HEK293 (cell line): ENCODE data around the gene FGA.

ENCODE experiments used
- CTCF ChIP-seq: fragments of 450-650 bp; formaldehyde crosslinking; IDR thresholded peaks from 2 replicates; pipeline ENCODE4 v1.5.1; 2016; ENCODE audit warnings: missing biosample characterization, missing genetic modification characterization
- REST ChIP-seq: fragments of 450-650 bp; formaldehyde crosslinking; IDR thresholded peaks from 2 replicates; pipeline ENCODE4 v1.5.1; 2016; ENCODE audit warnings: missing biosample characterization, missing genetic modification characterization
- TSHZ1 ChIP-seq: fragments of 450-650 bp; formaldehyde crosslinking; IDR thresholded peaks from 2 replicates; pipeline ENCODE4 v1.5.1; 2016; ENCODE audit warnings: missing biosample characterization, missing genetic modification characterization, borderline replicate concordance
- ZNF274 ChIP-seq, 2 experiments: fragments of 200-500 bp in 1 of 2; fragments of 450-650 bp in 1 of 2; sonication (Bioruptor generic) in 1 of 2; formaldehyde crosslinking in 1 of 2; IDR thresholded peaks; 2 replicates each; pipeline versions ENCODE4 v1.5.1 to v1.6.1; 2014 to 2016; ENCODE audit warnings: borderline replicate concordance in 1 of 2, inconsistent platforms in 1 of 2, low read length in 1 of 2, missing biosample characterization in 1 of 2, missing genetic modification characterization in 1 of 2
- ZNF335 ChIP-seq: fragments of 450-650 bp; formaldehyde crosslinking; conservative IDR thresholded peaks from 2 replicates; pipeline ENCODE4 v1.5.1; 2016; ENCODE audit warnings: missing biosample characterization, missing genetic modification characterization
- ZNF548 ChIP-seq: fragments of 450-650 bp; formaldehyde crosslinking; IDR thresholded peaks from 2 replicates; pipeline ENCODE4 v1.5.1; 2016; ENCODE audit warnings: missing biosample characterization, missing genetic modification characterization

GRCh38 chr4:154564311-154564710 lies 26.2 kb downstream of the FGA start:
- no peak for TF ChIP-seq TSHZ1 (tag by site-specific recombination)
- TF ChIP-seq ZNF335, result no peak
- TF ChIP-seq CTCF (tag by site-specific recombination), result no peak
- TF ChIP-seq ZNF274 (IDR thresholded peaks at IDR 0.05; ENCODE audit: low read length), result no peak
- TF ChIP-seq ZNF274 (tag by site-specific recombination; IDR thresholded peaks at IDR 0.05; ENCODE audit: borderline replicate concordance), result no peak
- no peak for TF ChIP-seq REST (tag by site-specific recombination)
- no peak for TF ChIP-seq ZNF548 (tag by site-specific recombination)
